Epithelial cell of proximal tubule (primary cell): ENCODE results near the gene LMF1. TPM values are rescaled to one million over a fixed set of nuclear protein-coding genes. Genes with fewer than 3 reads are reported as not detected.

Experiments
- DNase-seq: peaks from one replicate; pipeline ENCODE4 v3.0.0-alpha.2; 2011; ENCODE audit warnings: low read depth
- H3K4me3 ChIP-seq: 2 replicates; pipeline ENCODE4 v1.5.1; 2011; ENCODE audit warnings: low read depth, mild to moderate bottlenecking, low read length
- CTCF ChIP-seq: conservative IDR thresholded peaks from 2 replicates; pipeline ENCODE4 v1.5.1; 2012; ENCODE audit warnings: low read depth, mild to moderate bottlenecking, low read length
- total RNA-seq: library from RNA; depleted of rRNA; stranded (reverse); fragments of >200 nt; gene quantifications from 2 replicates; pipeline ENCODE4 v1.2.3, GENCODE V29; 2015

The LMF1 gene
- total RNA-seq, 1 donor from 2014 or later, result 8.2 TPM

GRCh38 chr16:894841-895240 lies 75.9 kb downstream of the LMF1 start:
- DNase-seq, result no peak
- TF ChIP-seq CTCF, result no peak
- no peak overlapping the region for H3K4me3 ChIP-seq

GRCh38 chr16:894136-894535 lies 76.6 kb downstream of the LMF1 start:
- H3K4me3 ChIP-seq, result no peak overlapping the region
- no peak for DNase-seq
- no peak for TF ChIP-seq CTCF

GRCh38 chr16:893360-893759 lies 77.4 kb downstream of the LMF1 start:
- no peak for TF ChIP-seq CTCF
- no peak overlapping the region for H3K4me3 ChIP-seq
- DNase-seq, result no peak

GRCh38 chr16:892536-893255 lies 78.1 kb downstream of the LMF1 start:
- no peak for TF ChIP-seq CTCF
- no peak overlapping the region for H3K4me3 ChIP-seq
- DNase-seq, result no peak

- H3K4me3 ChIP-seq, result no peak overlapping the region
- TF ChIP-seq CTCF, result no peak
- DNase-seq, result no peak
These were observed 78.8 kb downstream of the LMF1 start for GRCh38 chr16:892006-892405.

- DNase-seq, result no peak
- no peak overlapping the region for H3K4me3 ChIP-seq
- no peak for TF ChIP-seq CTCF
These were observed 79.4 kb downstream of the LMF1 start for GRCh38 chr16:891353-891740.

- no peak for DNase-seq
- TF ChIP-seq CTCF, result no peak
- no peak overlapping the region for H3K4me3 ChIP-seq
These were observed 80.0 kb downstream of the LMF1 start for GRCh38 chr16:890716-891352.
